ENCODE measurements around the gene IL17RD. TPM values are rescaled to one million over a fixed set of nuclear protein-coding genes. Genes with fewer than 3 reads are reported as not detected.

IL17RD gene
- total RNA-seq (2014; rRNA removed; shearing (Covaris generic)) = 0.10 and 0.13 TPM in 2 replicates

DNA sequence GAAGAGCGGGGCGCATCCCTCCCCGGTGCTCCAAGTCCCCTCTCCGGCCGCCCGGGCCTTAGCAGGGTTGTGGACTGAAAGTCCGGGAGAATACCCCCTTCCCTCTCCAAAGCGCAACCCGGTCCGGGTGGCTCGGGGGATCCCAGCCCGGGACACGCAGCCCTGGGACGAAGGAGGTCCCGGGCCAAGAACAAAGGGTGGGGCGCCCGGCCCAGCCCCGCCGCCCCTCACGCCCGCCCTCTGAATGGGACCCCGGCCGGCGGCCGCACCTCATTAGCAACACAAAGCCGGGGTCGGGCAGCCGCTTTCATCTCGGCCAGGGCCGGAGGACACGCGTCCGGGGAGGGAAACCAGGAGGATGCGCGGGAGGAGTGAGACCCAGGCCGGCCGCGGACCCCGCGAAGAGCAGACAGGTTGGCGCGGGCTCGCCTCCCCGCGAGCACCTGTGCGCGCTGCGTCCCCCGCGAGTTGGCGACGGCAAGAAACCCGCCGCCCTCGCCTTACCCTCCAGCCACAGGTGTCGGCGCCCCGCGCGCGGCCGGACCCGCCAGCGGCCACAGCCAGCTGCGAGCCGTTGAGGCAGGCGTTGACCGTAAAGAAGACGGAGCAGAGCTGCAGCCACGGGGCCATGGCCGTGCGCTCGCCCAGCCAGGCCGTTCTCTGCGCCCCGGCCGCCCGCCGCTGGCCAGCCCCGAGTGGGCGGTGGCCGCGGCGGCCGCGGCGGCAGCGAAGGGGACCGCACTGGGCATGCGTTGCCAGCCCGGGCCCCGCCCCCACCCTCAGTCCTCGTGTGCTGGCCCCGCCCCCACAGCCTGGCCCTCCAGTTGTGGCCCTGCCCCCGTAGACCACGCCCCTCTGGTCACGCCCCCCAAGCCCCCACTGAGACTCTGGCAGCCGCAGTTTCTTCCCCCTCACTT lies at the start of gene IL17RD:
TSS of gene IL17RD (minus strand) at position 697 of the 917 bp plus-strand sequence. CDS start at position 630, 67 bp downstream.
- peak; percentile 47 for DNase-seq (ENCODE audit: low spot score)

DNA sequence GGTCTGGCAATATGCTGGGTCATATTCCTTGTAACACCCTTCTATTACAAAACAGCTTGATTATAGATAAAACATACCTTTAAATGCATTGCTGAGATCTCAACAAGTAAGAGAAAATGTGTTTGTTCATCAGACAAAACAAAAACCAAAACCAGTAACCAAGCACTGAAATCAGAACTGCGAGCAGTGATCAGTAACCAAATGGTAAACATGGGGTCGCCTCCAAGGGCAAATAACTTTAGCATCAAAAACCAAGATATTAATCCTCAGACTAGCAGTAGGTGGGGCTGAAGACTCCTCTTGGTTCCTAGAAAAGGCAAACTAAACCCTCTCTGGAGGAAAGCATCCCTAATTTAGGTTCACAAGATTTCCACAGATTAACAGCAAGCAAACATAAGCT lies 41.3 kb upstream of the IL17RD start:
- DNase-seq (ENCODE audit: low spot score) = no peak

DNA sequence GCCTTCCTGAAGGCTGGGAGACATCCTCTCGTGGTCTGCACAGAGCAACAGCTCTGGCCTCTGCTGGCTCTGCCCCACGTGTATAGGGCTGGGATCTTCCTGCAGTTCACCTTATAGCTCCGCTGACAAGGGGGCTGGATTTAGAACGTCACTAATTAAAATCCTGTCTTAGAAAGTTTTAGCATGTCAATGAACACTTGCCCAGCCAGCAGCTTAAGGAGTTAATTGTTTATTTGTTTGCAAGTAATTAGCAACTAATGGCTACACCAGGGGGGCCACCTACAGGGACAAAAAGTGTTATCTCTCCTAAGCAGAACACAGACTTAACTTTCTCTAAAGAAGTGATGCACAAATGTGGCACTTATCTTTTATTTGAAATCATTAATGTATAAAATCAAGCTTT lies 34.7 kb upstream of the IL17RD start, which contains the start of gene HESX1:
TSS of gene HESX1 (minus strand) at position 84 of the 403 bp plus-strand sequence. CDS start at position 24, 60 bp downstream.
- no peak for DNase-seq (ENCODE audit: low spot score)

DNA sequence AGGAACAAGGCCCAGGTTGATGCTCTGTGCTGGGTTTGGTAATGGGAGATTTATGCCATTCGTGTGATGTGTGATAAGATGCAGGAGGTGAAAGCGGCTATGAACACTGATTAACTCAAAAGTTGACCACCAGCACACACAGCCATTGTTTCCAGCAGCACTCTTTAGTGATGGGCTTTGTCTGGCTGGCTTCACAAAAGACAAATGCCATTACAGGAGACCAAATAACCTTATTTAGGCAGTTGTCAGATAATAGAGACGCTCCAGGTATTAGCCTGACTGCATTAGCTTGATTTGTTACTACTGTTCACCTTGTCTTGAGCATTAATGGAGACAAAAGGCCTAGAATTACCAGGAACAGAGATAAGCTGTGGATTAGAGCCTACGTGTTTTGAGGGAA lies 29.5 kb upstream of the IL17RD start:
- no peak for DNase-seq (ENCODE audit: low spot score)

DNA sequence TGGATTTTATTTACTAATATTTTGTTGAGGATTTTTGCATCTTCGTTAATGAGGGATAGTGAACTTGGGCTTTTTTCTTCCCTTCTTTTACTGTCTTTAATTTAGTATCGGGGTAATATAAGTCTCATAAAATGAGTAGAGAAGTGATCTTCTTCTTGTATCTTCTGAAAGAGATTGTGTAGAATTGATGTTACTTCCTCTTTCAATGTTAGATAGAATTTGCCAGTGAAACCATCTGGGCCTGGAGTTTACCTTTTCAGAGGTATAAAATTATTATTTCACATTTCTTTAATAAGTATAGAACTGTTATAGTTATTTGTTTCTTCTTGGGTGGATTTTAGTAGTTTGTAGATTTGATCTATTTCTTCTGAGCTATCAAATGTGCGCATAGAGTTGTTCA lies 26.9 kb upstream of the IL17RD start:
- DNase-seq (ENCODE audit: low spot score) = no peak

DNA sequence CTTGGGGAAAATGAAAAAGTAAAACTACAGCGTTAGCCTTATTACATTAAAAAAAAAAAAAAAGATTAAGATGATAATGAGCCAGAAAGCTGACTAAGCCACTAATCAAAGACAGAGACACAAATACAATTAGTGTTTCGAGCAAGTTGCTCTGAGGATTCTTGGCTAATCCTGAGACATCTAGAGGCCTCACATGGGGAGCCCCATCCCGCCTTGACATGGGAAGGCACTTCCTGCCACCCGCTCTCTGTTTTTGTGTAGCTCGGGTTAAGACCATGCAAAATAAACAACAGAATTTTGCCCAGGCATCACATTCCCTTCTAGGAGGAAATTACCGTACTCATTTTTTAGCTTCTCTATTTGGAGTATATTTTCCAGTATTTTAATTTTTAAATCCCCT lies 19.4 kb upstream of the IL17RD start:
- no peak for DNase-seq (ENCODE audit: low spot score)

DNA sequence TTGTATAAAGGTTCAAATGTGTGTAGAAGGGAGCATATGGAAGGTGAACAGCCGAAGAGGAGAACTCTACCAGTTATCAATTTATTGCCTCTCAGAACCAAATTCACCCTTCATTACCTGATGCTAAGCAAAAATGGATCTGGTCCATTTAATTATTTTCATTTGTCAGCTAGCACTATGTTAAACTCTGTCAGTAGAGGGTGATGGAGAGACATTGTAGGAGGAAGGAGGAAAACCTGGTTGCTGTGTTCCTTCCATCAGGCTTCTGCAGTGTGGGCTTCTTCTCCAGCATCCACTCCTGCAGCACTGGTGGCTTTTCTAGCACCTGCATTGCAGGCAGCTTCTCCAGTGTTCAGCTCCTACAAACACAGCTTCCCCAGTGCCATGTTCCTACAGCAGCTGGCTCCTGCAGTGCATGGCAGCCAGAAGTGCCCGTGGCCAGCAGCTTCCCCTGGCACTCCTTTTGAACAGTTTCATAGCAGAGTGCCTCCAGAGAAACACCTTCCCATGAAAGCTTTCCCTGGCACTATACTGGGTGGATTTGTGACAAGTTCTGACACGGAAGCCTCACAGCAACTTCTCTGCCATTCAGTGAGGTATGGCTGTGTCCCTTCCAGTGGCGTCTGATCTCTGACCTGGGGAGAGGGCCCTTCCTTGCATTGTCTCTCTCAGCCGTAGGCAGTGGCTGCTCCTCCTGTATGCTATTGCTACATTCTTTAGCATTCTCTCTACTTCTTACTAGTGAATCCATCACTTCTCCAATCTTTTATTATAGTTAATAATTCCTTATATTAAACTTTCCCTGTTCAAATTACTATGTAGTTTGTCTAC lies 14.6 kb upstream of the IL17RD start:
- DNase-seq (ENCODE audit: low spot score) = peak; percentile 20

DNA sequence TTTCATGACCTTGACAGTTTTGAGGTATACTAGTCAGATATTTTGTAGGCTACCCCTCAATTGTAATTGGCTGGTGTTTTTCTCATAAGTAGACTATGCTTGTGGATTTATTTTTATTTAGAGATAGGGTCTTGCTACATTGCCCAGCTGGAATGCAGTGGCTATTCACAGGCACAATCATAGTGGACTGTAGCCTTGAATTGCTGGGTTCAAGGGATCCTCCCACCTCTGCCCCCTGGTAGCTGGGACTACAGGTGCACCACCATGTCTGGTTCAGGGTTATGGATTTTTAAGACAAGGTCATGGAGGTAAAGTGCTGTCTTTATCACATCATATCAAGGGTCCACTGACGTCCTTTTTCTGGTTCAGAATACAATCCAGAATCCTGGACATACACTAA lies 10.9 kb upstream of the IL17RD start:
- no peak for DNase-seq (ENCODE audit: low spot score)

DNA sequence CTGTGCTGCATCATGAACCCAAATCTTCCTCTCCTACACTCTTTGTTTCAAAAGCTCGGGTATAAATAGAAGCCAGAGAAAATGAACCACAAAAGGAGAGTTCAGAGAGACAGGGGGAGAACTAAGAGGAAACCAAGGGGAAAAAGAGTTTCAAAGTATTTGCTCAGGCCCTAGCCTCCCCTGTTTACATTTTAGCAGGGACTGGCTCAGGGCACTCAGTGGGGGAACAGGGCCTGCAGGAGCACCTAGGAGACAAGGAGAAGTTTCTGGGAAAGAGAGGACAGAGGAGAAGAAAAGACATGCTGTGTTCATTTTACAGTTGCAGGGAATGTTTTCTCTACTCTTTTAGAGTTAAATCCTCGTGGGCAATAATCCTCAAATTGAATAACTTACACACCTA lies 8.5 kb upstream of the IL17RD start:
- no peak for DNase-seq (ENCODE audit: low spot score)

DNA sequence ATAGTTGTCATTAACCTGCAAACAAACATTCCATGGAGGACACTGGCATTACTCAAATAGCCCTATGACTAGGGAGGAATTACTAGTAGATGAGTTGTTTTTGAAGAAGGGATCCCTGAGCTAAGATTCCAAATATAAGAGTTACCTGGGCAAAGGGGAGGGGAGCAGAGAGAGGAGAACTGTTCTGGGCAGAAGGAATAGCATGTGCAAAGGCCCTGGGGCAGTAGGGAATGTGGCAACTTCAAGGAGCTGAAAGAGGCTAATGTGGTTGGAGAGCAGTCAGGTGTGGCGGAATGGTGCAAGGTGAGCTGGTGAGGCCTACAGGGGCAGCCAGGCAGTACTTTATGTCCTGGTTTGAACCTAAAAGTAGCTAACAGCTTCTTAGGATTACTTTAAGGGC lies 5.8 kb upstream of the IL17RD start:
- DNase-seq (ENCODE audit: low spot score) = no peak

DNA sequence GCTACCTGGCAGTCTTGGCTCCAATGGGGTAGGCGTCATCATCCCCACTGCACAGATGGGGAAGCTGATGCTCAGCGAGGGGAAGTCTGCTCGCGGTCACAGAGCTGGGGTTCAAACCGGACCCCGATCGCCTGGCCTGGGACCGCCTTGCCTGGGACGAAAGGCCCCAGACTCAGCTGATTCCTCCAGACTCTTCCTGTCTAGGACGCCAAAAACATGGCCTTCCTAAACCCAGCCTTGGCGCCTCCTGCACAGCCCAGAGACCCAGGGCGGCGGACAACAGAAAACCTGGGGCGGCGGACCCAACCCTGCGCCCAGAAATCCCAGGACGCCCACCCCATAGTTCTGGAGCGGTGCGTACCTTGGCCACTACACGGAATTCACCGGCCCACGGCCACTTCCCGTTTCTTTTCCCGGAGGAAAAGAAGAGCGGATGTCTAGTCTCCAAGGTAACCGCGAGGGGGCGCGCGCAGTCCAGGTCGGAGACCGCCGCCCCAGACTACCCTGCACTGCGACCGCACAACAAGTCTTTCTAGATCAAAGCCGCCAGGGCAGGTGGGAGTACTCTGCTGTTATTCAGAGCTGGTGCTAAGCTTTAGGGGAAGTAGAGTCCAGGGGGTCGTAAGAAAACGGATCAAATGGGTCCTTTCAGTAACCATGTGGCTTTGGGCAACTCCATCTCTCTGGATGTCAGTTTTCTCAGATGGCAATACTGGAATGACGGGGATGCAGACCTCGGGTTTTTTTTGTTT lies 4.9 kb upstream of the IL17RD start:
- DNase-seq (ENCODE audit: low spot score) = peak; percentile 69

DNA sequence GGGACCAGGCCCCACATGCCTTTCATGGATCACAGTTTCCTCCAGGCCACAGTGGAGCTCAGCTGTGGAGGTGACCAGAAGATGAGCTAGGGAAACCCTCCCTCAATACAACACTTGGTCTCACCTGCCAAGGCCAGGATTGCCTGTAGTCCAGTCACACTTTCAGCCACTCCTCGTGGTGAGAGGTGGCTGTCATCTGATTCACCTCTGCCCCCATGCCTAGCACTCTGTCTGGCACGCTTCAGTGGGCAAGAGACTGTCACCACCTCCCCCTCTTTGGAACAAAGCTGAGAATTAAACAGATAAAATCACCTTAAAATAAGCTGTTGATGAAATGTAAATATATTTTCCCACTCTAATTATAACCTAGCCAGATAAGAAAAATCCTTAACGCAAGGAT lies 4.0 kb upstream of the IL17RD start:
- no peak for DNase-seq (ENCODE audit: low spot score)

DNA sequence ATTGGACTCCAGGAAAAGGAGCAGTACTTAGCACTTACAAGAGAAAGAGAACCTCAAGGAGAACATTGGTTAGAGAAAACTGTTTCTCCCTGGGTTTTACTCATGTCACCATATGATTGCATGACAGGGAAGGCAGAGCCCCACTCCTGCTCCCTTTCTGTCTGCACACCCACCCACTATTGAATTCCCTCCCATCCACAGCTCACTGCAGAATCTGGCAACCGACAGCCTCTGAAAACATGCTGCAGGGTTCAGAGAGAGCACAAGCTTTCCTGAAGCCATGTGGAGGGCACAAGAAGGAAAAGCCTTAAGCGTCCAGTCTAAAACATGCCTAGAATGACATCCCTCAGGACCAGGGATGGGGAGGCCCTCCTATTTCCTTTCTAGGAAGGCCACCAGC lies 3.0 kb upstream of the IL17RD start:
- no peak for DNase-seq (ENCODE audit: low spot score)

DNA sequence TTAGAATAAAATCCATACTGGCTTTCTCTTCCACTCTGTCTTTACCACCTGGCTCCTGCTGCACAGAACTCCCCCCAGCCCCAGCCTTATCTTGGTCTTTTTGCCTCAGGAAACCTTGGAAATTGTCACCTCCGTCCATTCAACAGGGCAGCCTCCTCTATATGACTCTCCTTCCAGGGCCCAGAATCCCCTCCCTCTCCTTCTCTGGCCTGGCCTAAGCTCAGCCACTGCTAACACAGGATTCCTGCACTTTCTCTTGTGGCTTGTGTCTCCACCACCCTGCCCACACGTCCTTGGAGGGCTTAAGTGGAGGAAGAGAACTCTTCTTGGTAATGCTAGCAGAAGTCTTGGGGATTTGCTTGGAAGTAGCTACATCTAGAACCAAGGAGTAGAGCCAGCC lies 1.5 kb upstream of the IL17RD start:
- no peak for DNase-seq (ENCODE audit: low spot score)

DNA sequence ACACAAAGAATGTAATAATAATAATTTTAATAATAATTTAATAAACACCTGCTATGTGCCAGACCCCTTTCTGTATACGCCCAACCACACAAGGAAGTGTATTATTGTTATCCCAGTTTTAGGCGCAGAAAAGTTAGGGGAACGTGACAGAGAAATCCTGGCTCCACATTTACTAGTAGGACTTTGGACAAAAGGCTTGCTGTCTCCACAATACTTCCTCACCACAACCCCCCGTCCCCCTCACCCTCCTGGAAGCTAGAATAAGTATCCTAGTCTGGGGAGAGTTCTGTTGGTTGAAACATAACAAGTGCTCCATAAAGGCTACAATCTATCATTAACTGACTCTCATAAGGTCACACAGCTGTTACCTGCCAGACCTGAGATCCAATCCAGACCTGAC lies 488 bp upstream of the IL17RD start:
- no peak for DNase-seq (ENCODE audit: low spot score)

DNA sequence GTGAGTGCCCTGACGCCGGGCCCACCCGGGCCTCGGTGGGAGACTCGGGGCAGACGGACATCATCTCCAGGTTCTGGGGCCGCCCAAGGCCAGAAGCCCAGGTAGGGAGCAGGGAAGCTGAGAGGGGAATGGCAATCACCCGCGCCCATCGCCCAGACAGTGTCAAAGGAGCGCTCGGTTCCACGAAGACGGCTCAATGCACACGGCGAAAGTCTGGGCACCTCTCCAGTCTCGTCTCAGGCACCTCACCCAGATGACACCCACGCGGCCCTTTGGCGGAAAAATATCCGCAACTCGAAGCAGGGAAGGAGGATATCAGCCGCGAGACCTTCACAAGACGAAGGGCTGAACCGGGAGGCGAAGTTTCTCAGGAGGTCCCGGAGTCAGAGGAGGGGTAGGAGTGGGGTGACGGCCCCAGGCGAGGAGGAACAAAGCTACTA lies 916 bp downstream of the IL17RD start:
- DNase-seq (ENCODE audit: low spot score) = no peak

DNA sequence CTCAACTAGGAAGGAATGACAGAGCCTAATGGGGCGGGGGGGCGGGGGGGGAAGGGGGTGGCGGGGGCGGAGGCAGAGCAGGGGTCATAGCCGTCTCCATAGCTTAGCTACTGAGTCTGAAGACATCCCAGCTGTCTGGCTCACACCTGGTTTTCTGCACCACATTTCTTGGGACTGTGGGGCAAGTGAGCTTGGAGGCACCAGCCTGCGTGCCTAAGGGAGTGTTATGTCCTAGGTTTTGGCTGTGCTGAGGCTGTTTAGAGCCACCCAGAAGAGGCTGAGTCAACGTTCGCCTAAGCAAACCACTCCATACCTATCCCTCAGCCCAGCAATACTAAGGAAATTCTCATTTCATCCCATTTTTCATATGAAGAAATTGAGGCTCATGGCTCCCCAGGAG lies 1.4 kb downstream of the IL17RD start:
- no peak for DNase-seq (ENCODE audit: low spot score)

DNA sequence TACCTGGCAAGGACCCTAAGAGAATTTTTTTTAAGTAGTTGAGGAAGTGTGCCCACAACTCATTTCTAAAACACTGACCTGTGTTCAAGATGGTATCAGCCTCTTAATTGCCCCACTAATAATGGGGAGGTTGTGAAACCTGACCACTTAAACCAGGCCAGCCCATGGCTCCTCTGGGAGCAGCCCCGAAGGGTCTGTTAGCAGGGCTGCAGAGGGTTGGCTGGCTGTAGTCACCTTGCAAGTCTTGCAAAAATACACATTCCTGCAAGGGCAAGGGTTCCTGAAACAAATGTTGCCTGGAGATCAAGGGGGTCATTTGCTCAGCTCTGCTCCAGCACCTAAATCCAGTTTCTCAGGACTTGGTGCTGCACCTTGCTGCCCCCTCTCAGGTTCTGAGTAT lies 3.2 kb downstream of the IL17RD start:
- no peak for DNase-seq (ENCODE audit: low spot score)

DNA sequence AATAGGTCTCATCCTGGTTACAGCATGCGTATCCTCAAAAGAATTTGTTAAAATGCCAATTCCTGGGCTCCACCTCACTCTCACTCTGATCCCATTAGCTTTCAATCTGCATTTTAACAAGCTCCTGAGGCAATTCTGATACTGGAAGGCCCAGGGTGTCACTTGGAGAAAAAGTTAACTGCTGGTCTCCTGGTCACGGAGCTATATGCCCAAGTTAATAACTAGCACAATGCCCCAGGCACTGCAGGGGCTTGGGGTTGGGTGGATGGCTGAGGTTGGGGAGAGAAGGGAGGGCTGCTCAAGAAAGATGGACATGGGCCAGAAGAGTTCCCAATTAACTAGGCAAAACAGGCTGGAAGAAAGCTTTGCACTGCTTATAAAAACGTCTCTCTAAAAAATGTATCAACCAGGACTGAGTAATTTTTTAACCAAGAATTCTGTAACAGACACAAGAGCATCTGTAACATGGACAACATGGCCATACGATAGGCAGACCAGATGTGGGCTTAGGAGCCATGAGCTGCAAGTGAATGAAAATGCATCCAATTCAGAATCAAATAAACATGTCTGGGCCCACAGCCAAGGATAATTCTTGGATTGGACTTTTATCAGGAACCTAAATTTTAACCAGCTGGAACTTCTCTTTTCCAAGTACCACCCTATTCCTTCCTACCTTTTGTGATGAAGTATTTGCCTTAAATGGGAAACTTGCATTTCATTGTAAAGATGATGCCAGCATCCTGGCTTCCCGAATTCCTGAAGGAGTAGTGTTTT lies 4.2 kb downstream of the IL17RD start:
- no peak for DNase-seq (ENCODE audit: low spot score)

DNA sequence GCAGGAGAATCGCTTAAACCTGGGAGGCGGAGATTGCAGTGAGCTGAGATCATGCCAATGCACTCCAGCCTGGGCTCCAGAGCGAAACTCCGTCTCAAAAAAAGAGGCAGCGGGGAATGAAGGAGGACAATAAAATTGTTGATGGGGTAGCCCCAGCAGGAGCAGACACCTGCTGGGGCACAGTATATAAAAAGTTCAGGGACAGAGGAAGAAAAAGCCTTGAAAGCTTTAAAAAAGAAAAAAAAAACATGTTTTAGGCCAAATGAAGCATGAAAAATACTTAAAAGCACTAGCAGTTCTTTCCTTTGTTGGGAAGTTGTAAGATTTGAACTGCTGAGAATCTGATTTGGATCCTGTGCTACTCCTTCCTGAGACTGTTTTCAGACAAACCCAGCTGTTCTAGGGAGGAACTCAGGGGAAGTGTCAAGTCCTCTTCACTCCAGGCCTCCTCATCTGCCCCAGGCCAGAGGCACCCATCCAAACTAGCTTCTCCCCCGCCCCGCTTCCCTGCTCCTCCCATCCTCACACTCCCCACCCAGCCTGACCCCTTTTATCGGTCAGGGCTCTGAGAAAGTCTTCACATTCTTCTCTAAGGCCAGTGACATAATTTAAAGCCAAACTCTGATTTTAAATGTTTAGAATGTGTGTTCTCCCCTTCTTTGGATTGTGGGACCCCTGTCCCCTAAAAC lies 4.9 kb downstream of the IL17RD start:
- no peak for DNase-seq (ENCODE audit: low spot score)

Data from HT-29 (cell line).